Caki2 (cell line): ENCODE measurements around the gene LRRC8D. TPM values are rescaled to one million over a fixed set of nuclear protein-coding genes. Genes with fewer than 3 reads are reported as not detected.
"Not testable (repeated sequence)": the region's sequence is repeated elsewhere in the genome, so short reads cannot be mapped to it uniquely, and the experiment has no call there.

ENCODE experiments used
- DNase-seq: peaks from one replicate; pipeline ENCODE4 v3.0.0-alpha.2; 2015; ENCODE audit warnings: low read depth
- in situ Hi-C: cut with HindIII; loops from 2 replicates; pipeline ENCODE4 v1.10.0; 2016; ENCODE audit warnings: low sequenced_read_pairs, low pct_unique_long_range_greater_than_20kb, mixed read lengths
- total RNA-seq: library from RNA; depleted of rRNA; stranded (reverse); fragments of >200 nt; shearing (Covaris generic); gene quantifications from 2 replicates; pipeline ENCODE4 v1.2.3, GENCODE V29; 2014; ENCODE audit warnings: low replicate concordance

LRRC8D gene
- total RNA-seq, 1 experiment from 2014 or later = 38.4 TPM

DNA sequence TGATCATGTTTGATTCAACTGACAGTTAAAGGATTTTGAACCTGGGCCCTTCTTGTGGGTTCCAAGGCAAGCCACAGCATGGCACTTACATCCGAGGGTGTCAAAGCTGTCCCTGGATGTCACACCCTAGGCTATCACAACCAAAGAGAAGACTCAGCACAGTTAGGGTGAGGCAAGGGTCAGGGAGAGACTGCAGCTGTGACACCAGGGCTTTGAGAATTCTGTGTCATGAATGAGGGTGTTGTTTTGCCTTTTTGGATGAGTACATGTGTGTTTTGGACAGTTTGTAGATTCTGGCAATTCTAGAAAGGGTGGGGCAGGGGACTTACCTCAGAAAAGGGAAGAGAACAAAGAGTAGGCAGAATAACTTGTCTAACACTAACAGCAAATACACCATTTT is 136.3 kb downstream of the LRRC8D start:
- in situ Hi-C loops = no loop called here

DNA sequence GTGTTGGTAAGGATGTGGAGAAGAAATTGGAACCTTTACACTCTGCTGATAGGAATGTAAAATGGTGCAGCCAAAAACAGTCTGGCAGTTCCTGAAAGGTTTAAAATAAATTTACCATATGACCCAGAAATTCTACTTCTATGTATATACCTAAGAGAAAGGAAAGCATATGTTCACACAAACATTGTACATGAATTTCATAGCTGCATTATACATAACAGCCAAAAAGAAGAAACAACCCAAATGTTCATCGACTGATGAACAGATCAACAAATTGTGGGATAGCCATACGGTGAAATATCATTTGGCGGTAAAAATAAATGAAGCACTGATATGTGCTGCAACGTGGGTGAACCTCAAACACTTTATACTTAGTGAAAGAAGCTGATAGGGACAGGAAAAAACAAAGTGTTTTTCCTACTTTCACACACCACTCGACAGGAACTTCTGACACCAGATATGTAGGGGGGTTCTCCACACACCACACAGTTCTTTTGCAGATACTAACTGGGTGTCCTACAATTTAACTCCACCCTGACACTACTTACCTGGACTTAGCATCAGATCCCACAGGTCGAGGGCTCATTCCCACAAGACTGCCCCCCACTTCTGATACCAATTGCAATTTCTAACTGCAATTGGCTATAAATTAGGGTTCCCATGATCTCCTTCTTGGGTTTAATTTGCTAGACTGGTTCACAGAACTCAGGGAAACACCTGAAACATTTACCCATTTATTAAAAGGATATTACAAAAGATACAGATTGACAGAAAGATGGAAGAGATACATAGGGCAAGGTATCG is 138.2 kb downstream of the LRRC8D start:
- in situ Hi-C loops = no loop called here
- no peak for DNase-seq

More for the DNA sequence above, 136.3 kb downstream of the LRRC8D start:
- DNase-seq = no peak

DNA sequence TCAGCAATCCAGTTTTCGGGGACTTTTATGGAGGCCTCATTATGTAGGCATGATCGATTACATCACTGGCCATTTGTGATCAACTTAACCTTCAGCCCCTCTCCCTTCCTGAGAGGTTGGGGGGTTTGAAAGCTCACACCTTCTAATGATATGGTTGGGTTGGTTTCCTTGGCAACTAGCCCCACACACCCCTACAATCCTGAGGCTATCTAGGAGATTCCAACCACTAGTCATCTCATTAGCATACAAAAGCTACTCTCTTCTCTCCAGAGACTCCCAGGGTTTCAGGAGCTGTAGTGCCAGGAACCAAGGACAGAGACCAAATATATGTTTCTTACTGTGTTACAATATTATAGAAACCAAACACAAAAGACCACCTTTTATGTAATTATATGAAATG is 138.9 kb downstream of the LRRC8D start:
- no peak for DNase-seq
- in situ Hi-C loops = no loop called here

GRCh38 chr1:89962024-89962741 is 141.4 kb downstream of the LRRC8D start:
- in situ Hi-C loops = no loop called here
- no peak for DNase-seq

GRCh38 chr1:89962742-89963075 is 141.9 kb downstream of the LRRC8D start:
- no peak for DNase-seq
- in situ Hi-C loops = no loop called here

- DNase-seq = no peak
- in situ Hi-C loops = no loop called here
These were observed 144.4 kb downstream of the LRRC8D start for GRCh38 chr1:89965193-89965768.

DNA sequence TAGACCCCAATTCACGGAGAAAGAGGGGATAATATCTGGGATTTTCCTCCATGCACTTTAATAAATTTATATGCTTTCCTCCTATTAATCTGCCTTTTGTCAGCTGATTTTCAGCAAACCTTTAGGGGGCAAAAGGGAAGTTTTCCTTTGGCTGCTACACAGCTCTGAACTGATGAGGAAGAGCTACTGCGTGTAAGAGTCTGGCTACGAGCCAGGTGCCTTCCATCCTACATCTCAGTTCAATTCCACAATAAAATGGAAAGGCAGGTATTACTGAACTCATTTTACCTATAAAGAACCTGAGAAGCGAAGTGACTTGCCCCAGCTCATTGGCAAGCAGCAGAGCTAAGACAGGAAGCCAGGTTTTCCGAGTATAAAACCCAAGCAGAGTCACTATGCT is 145.8 kb downstream of the LRRC8D start:
- DNase-seq = no peak
- in situ Hi-C loops = no loop called here

DNA sequence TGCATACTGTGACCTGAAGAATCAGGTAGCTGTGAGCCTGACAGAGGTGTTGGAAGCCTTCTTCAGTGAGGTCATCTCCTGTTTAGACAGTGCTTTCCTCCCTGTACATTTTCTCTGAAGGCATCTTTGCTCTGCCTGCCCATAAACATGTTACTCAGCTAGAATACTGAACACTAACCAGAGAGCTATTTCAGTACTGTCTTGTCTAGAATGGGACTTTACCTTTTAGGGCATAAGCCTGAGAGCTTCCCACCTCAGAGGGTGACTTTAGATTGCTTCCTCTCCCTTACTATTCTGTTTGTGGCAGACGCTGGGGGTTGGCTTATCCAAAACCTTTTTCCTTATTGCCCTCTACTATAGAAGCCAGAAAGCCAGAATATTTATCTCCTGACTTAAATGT is 150.8 kb downstream of the LRRC8D start:
- no peak for DNase-seq
- in situ Hi-C loops = no loop called here

DNA sequence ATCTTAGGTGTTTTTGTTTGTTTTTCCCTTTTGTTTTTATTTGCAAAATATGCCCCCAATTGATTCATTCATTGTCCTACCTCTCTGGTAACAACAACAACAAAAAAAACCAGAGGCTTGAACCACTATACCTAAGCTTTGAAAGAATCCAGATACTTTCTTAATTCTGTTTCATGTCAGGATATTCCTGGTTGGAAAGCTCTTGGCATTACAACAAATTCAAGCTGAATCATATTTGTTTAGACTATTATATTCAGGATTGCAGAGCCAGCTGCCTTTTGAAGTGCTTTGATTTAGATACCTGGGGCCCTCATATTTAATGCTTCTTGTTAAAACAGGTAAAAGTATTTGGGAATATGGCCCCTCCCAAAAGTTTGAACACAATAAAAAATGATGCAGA is 151.2 kb downstream of the LRRC8D start:
- in situ Hi-C loops = no loop called here
- no peak for DNase-seq

DNA sequence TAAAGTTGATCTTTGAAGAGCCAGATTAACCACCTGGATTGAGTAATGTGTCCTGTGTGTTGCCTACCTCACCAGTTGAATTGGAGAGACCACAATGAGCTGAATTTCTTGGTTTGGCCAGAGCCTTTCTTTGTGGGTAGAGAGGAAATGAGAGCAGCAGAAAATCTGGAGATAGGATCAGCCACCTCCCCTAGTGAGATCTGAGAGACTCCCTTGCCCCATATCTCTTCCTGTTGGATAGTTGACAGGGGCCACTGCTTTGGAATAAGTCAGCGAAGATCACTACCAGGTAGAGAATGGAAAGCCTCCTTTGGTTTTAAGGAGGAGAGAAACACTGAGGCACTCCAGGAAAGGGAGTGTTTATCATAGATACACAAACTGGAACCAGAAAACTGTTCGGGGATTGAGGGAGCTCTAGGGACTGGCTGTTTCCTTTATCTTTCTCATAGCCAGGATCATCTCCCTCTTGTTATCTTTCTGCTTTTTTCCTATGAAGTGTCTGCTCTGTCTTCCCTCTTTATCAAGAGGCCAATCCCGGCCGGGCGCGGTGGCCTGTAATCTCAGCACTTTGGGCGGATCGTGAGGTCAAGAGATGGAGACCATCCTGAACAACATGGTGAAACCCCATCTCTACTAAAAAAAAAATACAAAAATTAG is 152.8 kb downstream of the LRRC8D start:
- in situ Hi-C loops = no loop called here
- no peak for DNase-seq

DNA sequence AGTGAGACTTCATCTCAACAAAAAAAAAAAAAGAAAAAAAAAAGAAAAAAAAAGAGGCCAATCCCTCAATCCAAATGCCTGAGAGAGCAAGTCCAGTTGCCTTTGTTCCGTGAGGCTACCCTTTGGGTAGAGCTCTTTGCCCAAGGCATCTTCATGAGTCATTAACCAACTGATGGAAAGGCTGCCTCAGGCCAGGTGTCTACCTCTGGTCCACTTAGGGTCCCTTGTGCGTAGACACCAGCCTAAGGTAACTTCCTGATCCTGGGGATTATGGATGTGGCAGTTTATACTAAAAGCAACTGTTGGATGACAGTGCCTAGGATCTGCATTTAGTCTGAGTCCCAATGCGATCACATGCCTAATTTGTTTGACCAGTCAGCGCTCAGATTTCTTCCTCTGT is 153.4 kb downstream of the LRRC8D start:
- in situ Hi-C loops = no loop called here
- no peak for DNase-seq

GRCh38 chr1:89974696-89975470 is 154.1 kb downstream of the LRRC8D start:
- in situ Hi-C loops = no loop called here
- DNase-seq = no peak

- DNase-seq = no peak
- in situ Hi-C loops = no loop called here
These were observed 154.8 kb downstream of the LRRC8D start for GRCh38 chr1:89975540-89976125.

GRCh38 chr1:89978755-89979154 is 157.9 kb downstream of the LRRC8D start:
- DNase-seq = no peak
- in situ Hi-C loops = no loop called here

GRCh38 chr1:89980605-89981004 is 159.8 kb downstream of the LRRC8D start:
- in situ Hi-C loops = no loop called here
- DNase-seq = no peak

DNA sequence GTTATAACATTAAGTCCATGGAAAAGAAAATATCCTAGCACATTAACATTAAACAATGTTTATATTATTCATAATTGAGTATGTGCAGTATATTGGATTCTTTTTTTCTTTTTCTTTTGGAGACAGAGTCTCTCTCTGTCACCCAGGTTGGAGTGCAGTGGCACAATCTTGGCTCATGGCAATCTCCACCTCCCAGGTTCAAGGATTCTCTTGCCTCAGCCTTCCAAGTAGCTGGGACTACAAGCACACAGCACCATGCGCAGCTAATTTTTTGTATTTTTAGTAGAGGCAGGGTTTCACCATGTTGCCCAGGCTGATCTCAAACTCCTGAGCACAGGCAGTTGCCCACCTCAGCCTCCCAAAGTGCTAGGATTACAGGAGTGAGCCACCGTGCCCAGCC is 162.0 kb downstream of the LRRC8D start:
- in situ Hi-C loops, DNase-seq: not testable (repeated sequence)

- DNase-seq, in situ Hi-C loops: not testable (repeated sequence)
These were observed 163.8 kb downstream of the LRRC8D start for GRCh38 chr1:89984564-89985116.

GRCh38 chr1:89986020-89986419 is 165.2 kb downstream of the LRRC8D start:
- in situ Hi-C loops = no loop called here
- DNase-seq = no peak
